PC-9 (cell line): ENCODE data around the gene DPY19L3. TPM values are rescaled to one million over a fixed set of nuclear protein-coding genes. Genes with fewer than 3 reads are reported as not detected.
A peak's percentile ranks its signal among the peaks of the same experiment; 100 is the strongest.
"Not testable (repeated sequence)": the region's sequence is repeated elsewhere in the genome, so short reads cannot be mapped to it uniquely, and the experiment has no call there.

Experiments
- BruUV-seq: library from RNA; stranded (reverse); fragments of 400-500 nt; replicated peaks from 2 replicates; lab custom pipeline; 2021; lab: Mats Ljungman, UMichigan
- CTCF ChIA-PET: fragments of 300-600 bp; sonication (Branson Sonifier 250); formaldehyde crosslinking; loops from one replicate; lab custom pipeline; 2022; ENCODE audit warnings: antibody characterized with exemption; lab: Charles Lee
- POLR2A ChIA-PET: fragments of 300-600 bp; sonication (Branson Sonifier 250); formaldehyde crosslinking; loops from one replicate; lab custom pipeline; 2022; ENCODE audit warnings: antibody characterized with exemption; ENCODE audit not compliant: unreplicated experiment; lab: Charles Lee
- DNase-seq, 2 experiments: peaks; one replicate each; pipeline versions ENCODE4 v3.0.0 to v3.0.0-alpha.2; 2015 to 2022; ENCODE audit warnings: mixed read lengths in 1 of 2
- H2AFZ ChIP-seq: fragments of 200-600 bp; sonication (generic); 2 replicates; pipeline ENCODE4 v1.8.1; 2017; ENCODE audit warnings: antibody characterized with exemption
- H3F3A ChIP-seq: fragments of 200-600 bp; sonication (generic); 2 replicates; pipeline ENCODE4 v1.8.1; 2017; ENCODE audit warnings: antibody characterized with exemption, mild to moderate bottlenecking, low read depth; ENCODE audit not compliant: insufficient read depth
- H3K27ac ChIP-seq: fragments of 200-600 bp; sonication (generic); 2 replicates; pipeline ENCODE4 v1.6.1; 2016; ENCODE audit warnings: mixed run types
- H3K27me3 ChIP-seq: fragments of 200-600 bp; sonication (generic); 2 replicates; pipeline ENCODE4 v1.6.1; 2016; ENCODE audit warnings: low read depth, mixed run types; ENCODE audit not compliant: insufficient read depth
- H3K36me3 ChIP-seq: fragments of 200-600 bp; sonication (generic); 2 replicates; pipeline ENCODE4 v1.6.1; 2016; ENCODE audit warnings: low read depth, mixed run types
- H3K4me1 ChIP-seq: fragments of 200-600 bp; sonication (generic); replicated peaks from 2 replicates; pipeline ENCODE4 v1.6.1; 2016; ENCODE audit warnings: mixed run types; ENCODE audit not compliant: insufficient read depth
- H3K4me2 ChIP-seq: fragments of 200-600 bp; sonication (generic); 2 replicates; pipeline ENCODE4 v1.6.1; 2017; ENCODE audit warnings: mixed run types
- H3K4me3 ChIP-seq: fragments of 200-600 bp; sonication (generic); 2 replicates; pipeline ENCODE4 v1.6.1; 2016; ENCODE audit warnings: mixed run types
- H3K79me2 ChIP-seq: fragments of 200-600 bp; sonication (generic); 2 replicates; pipeline ENCODE4 v1.6.1; 2017; ENCODE audit warnings: low read depth, mixed run types
- H3K9me2 ChIP-seq: fragments of 200-600 bp; sonication (generic); 2 replicates; pipeline ENCODE4 v1.8.1; 2017; ENCODE audit warnings: mild to moderate bottlenecking; ENCODE audit not compliant: insufficient read depth
- H3K9me3 ChIP-seq: fragments of 200-600 bp; sonication (generic); 2 replicates; pipeline ENCODE4 v1.8.1; 2016; ENCODE audit warnings: low read depth; ENCODE audit not compliant: insufficient read depth
- H4K20me1 ChIP-seq: fragments of 200-600 bp; sonication (generic); 2 replicates; pipeline ENCODE4 v1.8.1; 2017; ENCODE audit not compliant: insufficient read depth
- EZH2 ChIP-seq: fragments of 200-600 bp; sonication (generic); IDR thresholded peaks from 2 replicates; pipeline ENCODE4 v1.8.0; 2017; ENCODE audit warnings: antibody characterized with exemption, low read depth
- intact Hi-C: fragments of 100-400 bp; cut with micrococcal nuclease; formaldehyde crosslinking; loops from one replicate; pipeline ENCODE4 v1.10.0; 2022; ENCODE audit not compliant: unreplicated experiment
- total RNA-seq: library from RNA; stranded (reverse); gene quantifications from 2 replicates; pipeline ENCODE4 v1.2.3, GENCODE V29; 2021
- TF ChIP-seq, protein P1 (sequence below): fragments of 200-600 bp; sonication (generic); conservative IDR thresholded peaks from 2 replicates; pipeline ENCODE4 v1.6.1; 2017; ENCODE audit warnings: mixed run types, antibody characterized with exemption, mild to moderate bottlenecking, moderate library complexity

The DPY19L3 gene
- total RNA-seq, 1 experiment from 2014 or later, result 22.3 TPM

DNA sequence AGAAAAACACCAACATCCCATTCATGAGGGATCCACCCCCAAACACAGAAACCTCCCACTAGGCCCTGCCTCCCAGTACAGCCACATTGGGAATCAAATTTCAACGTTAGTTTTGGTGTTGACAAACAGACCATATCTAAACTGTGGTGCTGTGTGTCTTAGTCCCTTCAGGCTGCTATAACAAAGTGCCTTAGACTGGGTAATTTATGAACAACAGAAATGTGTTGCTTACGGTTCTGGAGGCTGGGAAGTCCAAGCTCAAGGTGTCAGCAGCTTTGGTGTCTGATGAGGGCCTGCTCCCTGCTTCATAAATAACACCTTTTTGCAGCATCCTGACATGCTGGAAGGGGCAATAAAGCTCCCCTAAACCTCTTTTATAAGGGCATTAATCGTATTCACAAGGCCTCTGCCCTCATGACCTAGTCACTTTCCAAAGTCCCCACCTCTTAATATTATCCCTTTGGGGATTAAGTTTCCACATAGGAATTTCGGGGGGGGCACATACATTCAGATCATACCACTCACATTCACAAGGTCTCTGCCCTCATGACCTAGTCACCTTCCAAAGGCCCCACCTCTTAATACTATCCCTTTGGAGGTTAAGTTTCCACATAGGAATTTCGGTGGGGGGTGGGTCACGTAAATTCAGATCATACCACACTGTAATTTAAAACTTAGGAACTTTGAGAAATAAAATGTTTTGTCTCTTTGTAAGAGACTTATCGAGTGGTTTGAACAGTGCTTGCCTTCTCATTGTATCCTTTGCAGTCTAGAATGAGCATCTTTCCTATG is 32.6 kb upstream of the DPY19L3 start:
- Histone ChIP-seq H2AFZ (no peak overlapping the region), H3F3A (peaks cover 34% of the 10 kb centered on the region), H3K27ac (peak overlapping the region; percentile 79), H3K27me3 (no peaks in the 10 kb centered on the region), H3K4me3 (peak overlapping the region; percentile 12; the same call in 1 of the 2 replicates), H4K20me1 (peaks cover 7% of the 10 kb centered on the region; the same call in 1 of the 2 replicates), H3K9me3 (0 out of 2 replicates have a peak, but pooled peaks cover 4% of the 10 kb centered on the region), H3K4me2 (peak overlapping the region; percentile 61), H3K9me2 (no peaks in the 10 kb centered on the region), H3K79me2 (peaks cover 47% of the 10 kb centered on the region), H3K36me3 (peaks cover 35% of the 10 kb centered on the region; the same call in 1 of the 2 replicates), H3K4me1 (peaks cover 39% of the 10 kb centered on the region)
- peak; percentile 41 to 76 for DNase-seq
- TF ChIP-seq EZH2, result no peak
- TF ChIP-seq, protein P1, sequence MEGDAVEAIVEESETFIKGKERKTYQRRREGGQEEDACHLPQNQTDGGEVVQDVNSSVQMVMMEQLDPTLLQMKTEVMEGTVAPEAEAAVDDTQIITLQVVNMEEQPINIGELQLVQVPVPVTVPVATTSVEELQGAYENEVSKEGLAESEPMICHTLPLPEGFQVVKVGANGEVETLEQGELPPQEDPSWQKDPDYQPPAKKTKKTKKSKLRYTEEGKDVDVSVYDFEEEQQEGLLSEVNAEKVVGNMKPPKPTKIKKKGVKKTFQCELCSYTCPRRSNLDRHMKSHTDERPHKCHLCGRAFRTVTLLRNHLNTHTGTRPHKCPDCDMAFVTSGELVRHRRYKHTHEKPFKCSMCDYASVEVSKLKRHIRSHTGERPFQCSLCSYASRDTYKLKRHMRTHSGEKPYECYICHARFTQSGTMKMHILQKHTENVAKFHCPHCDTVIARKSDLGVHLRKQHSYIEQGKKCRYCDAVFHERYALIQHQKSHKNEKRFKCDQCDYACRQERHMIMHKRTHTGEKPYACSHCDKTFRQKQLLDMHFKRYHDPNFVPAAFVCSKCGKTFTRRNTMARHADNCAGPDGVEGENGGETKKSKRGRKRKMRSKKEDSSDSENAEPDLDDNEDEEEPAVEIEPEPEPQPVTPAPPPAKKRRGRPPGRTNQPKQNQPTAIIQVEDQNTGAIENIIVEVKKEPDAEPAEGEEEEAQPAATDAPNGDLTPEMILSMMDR, result no peak
- no TSS peak for BruUV-seq
- ChIA-PET CTCF (interaction anchor here (0.5 kb wide), 1 partner anchor 54 kb away, joined by 4 read pairs; no protein-coding TSS in a partner anchor), POLR2A (interaction anchor here (1.2 kb wide), 1 partner anchor 33 kb away, joined by 17 read pairs; the partner anchor contains the start of gene DPY19L3)
- intact Hi-C loops, result loop anchor here (1.0 to 10.0 kb wide), 4 partner anchors 10 to 922 kb away; no protein-coding TSS in a partner anchor

DNA sequence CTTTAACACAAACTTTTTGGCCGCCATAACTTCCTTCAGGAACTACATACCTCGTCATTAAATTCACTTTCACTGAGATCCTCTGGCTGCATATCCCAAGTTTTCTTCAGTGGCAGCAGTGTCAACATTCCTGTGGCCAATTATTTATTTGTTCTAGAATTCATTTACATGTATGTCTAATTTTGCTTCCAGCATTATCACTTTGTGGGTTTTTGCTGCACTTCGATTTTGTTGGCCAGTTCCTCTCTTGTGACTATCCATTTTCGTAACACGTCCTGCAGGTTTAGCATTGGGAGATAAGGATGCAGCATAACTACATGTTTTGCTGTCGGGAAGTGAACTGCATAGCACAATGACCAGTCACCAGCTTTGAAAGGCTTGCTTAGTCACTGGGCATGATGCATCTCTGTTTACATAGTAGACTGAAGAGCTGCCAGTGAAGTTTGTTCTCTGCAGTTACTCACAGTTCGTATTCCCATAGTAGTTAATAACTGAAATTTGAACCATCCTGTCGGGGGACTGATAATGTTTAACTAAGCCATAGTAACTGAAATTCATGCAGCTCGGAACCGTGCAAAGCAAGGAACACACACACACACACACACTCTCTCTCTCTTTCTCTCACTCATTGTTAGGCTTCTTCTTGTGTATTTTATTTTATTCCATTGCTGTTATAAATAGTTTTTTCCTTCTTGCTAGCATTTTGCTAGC is 31.8 kb upstream of the DPY19L3 start:
- Histone ChIP-seq H3K79me2 (peaks cover 40% of the 10 kb centered on the region), H3K27me3 (no peaks in the 10 kb centered on the region), H3F3A (peaks cover 34% of the 10 kb centered on the region), H3K4me2 (peak overlapping the region; percentile 61), H4K20me1 (peaks cover 7% of the 10 kb centered on the region; the same call in 1 of the 2 replicates), H3K27ac (peak overlapping the region; percentile 79), H3K9me3 (0 out of 2 replicates have a peak, but pooled peaks cover 4% of the 10 kb centered on the region), H2AFZ (no peak overlapping the region), H3K4me1 (peaks cover 39% of the 10 kb centered on the region), H3K9me2 (no peaks in the 10 kb centered on the region), H3K36me3 (peaks cover 33% of the 10 kb centered on the region; the same call in 1 of the 2 replicates), H3K4me3 (peak overlapping the region; percentile 12; the same call in 1 of the 2 replicates)
- peak; percentile 80 to 99 for DNase-seq
- CTCF ChIA-PET, result interaction anchor here (0.5 kb wide), 1 partner anchor 55 kb away, joined by 4 read pairs; no protein-coding TSS in a partner anchor
- intact Hi-C loops, result loop anchor here (1.0 to 10.0 kb wide), 4 partner anchors 10 to 921 kb away; no protein-coding TSS in a partner anchor
- no TSS peak for BruUV-seq
- POLR2A ChIA-PET, result interaction anchor here (0.6 to 1.2 kb wide), 3 partner anchors 25 to 91 kb away, joined by 4 to 17 read pairs (median 7); partner anchors contain the start of gene DPY19L3
- TF ChIP-seq, protein P1, result no peak
- TF ChIP-seq EZH2, result no peak

DNA sequence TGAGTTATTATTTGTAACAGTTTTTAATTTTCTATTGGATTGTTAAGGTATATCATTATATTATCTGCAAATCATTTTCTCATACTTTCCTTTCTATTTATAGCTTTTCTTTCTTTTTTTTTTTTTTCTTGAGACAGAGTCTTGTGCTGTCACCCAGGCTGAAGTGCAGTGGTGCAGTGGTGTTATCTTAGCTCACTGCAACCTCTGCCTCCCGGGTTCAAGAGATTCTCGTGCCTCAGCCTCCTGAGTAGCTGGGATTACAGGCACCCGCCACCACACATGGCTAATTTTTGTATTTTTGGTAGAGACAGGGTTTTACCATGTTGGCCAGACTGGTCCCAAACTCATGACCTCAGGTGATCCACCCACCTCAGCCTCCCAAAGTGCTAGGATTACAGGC is 31.2 kb upstream of the DPY19L3 start:
- CTCF ChIA-PET, result interaction anchor here (0.9 kb wide), 1 partner anchor 9 kb away, joined by 3 read pairs; no protein-coding TSS in a partner anchor
- peaks cover 39% of the 10 kb centered on the region for H3K4me1 ChIP-seq
- BruUV-seq, H3K27me3 ChIP-seq, DNase-seq, H4K20me1 ChIP-seq, H3K9me3 ChIP-seq, H3K4me3 ChIP-seq, H3K9me2 ChIP-seq, H2AFZ ChIP-seq: not testable (repeated sequence)
- POLR2A ChIA-PET, result interaction anchor here (0.6 to 1.2 kb wide), 3 partner anchors 24 to 91 kb away, joined by 4 to 17 read pairs (median 7); partner anchors contain the start of gene DPY19L3
- peaks cover 34% of the 10 kb centered on the region for H3K36me3 ChIP-seq
- peak overlapping the region; percentile 61 for H3K4me2 ChIP-seq
- peaks cover 35% of the 10 kb centered on the region for H3K79me2 ChIP-seq
- peak overlapping the region; percentile 79 for H3K27ac ChIP-seq
- intact Hi-C loops, result loop anchor here (10.0 kb wide), 1 partner anchor 920 kb away; no protein-coding TSS in a partner anchor
- H3F3A ChIP-seq, result peaks cover 34% of the 10 kb centered on the region
